NCI-H1436 treated with DMSO at 0.1 percent for 48 hours (cell line): ENCODE measurements around the gene ARSI.

Experiments
- DNase-seq: peaks from one replicate; lab custom pipeline; 2025; lab: John Stamatoyannopoulos, UW

ARSI gene

DNA sequence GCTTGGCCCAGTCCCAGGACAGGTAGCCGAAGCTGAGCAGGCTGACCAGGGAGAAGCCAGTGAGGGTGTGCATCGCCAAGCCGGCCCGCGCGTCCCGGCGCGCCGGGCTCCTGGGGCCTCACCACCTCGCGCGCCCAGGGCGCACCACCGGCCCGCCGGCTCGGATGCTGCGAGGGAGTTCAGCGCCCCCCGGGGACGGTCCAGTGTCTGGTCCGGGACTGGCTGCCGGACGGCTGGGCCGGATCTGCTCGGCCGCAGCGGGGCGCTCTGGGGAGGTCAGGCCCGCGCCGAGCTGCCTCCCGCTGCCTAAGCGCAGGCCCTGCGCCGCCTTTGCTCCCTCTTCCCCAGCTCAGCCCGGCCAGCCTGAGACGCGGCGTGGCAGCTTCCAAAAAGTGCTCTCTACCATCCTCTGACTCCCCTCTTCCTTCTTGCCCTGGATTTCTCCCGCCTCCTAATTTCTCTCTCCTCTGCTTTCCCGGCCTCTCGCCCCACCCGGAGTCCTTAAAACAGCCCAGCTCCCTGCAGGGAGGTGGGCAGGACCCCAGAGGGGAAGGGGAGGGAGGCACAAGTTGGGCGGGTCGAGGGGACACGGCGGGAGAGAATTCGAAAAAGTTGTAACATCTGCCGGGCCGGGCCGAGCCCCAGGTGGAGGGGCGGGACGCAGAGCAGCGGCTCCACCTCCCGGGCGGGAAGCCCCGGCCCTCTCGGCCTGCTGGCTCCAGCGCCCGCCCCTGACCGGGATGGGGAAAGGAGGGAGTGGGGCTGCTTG is at the start of gene ARSI:
Gene ARSI, minus strand, starts transcription at position 605 of the 769 bp plus-strand sequence. Its CDS starts 532 bp downstream, at position 73.
- no peak for DNase-seq

DNA sequence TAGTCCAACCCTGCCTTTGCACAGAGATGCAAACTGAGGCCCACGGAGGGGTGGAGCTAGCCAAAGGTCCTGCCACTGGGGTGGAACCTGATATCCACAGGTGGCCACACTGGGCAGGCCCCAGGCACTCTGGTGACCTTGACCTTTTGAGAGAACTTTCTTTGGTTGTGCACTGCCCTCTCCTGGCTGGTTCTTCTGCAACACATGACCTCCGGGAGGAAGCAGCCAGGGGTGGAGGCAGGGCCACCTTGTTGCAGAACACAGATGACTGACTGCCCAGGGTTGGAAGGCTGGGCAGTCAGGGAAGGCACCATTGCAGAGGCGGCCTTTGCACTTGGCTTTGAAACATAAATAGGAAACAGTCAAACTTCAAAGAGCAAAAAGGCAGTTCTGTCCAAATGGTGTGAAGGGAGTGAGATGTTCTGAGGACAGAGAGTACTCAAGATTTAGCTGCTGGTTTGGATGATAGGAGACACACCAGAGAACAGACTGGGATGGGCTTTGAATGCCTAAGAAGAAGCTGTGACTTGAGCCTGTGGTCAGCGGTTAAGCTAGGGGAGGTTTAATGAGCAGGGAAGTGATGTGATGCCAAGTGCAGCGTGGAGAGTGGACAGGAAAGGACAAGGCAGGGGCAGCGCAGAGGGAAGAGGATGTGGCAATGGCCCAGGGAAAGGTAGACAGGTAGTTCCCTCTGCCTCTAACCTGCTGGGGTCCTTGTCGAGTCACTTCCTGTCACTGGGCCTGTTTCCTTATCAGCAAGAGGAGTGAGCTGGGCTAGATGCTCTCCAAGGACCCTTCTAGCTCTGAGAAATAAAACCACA is 48.0 kb upstream of the ARSI start:
- DNase-seq, result no peak

DNA sequence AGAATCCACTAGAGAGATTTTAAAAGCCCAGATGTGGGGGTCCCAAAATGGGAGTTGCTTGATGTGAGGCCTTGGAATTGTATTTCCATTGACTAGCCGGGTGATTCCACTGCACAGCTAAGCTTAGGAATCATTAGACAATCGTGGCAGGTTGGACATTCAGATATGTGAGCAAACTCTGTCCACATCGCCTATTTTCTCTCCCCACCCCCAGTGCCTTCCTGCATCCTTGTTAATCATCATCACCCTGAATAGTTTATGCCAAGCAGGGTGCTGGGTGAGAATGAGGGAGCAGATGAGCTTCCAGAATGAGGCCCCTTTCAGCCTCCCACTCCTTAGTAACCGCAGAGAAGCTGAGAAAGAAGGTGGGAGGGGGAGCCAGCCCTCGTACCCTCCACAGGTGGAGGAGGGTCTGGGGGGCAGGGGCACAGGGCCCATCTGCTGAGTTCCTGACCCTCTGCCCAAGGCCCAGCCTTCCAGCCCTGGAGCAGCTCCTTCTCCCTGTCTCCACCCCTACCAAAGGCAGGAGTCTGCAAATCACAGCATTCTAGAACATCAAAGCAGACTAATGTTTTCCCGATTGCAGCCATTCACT is 47.1 kb upstream of the ARSI start:
- no peak for DNase-seq

DNA sequence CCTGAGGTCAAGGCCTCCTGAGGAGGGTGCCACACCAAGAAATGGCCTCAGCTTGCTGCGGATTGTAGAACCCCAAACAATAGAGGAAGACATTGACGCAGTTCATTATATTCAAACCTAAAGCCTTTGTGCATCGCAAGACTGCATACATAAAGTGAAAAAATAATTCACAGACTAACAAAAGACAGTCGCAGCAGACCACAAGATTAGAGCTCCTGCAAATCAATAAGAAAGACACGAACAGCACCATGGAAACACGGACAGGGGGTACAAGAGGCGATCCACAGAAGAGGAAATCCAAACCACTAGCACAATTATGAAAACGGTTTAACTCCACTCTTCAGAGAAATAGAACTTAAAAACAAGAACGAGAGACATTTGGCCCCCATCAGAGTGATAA is 44.7 kb upstream of the ARSI start:
- no peak for DNase-seq

DNA sequence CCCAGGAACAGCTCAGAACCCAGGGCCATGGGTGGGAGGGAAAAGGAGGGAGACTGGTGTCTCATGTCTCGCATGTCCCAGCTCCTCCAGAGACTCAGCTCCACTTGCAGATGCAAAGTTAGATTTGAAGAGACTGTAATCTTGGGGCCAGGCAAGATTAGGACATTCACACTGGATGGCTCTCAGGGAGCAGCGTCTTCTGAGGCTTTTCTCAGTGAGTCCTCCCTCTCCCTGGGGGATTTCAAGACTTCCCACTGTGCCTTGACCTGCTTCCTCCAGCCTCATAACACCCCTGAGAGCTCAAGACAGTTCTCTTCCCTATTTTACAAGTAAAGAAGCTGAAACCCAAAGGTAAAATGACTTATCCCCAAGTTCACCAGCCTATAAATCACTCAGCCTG is 44.3 kb upstream of the ARSI start:
- no peak for DNase-seq

DNA sequence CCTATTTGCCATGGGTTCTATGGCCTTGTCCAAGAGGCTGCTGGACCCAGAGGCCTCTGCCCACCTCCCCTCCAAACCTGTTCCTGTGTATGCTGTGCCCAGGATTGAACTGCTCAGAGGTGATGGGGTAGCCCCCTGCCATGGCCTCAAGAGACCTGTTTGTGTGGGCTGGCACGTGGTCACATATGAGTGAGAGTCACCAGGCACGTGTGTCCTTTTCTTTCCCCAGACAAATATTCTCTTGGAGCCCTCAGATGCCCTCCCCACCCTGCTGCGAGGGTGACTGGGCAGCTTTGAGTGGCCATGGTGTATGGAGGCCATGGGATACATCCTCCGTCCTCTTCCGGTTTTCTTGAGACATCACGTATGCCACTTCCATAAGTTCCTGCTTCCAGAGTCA is 43.9 kb upstream of the ARSI start:
- no peak for DNase-seq

DNA sequence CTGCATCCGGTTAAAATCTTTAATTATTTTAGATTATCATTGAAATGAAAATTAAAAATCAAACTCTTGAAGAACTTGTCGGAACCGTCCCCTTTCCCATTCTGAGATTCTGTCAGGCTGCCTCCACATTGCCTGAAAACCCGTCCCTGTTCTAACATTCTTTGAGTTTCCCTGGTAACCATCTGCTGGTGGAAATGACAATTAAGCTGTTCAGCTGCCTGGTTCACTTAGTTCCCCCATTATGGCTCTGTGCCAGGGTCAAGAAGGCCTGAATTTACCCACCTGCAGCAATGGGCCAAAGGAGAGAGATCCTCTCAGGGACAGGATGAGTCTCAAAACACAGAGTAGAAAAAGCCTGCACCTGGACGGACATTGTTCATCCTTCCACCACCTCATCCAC is 43.0 kb upstream of the ARSI start:
- no peak for DNase-seq

DNA sequence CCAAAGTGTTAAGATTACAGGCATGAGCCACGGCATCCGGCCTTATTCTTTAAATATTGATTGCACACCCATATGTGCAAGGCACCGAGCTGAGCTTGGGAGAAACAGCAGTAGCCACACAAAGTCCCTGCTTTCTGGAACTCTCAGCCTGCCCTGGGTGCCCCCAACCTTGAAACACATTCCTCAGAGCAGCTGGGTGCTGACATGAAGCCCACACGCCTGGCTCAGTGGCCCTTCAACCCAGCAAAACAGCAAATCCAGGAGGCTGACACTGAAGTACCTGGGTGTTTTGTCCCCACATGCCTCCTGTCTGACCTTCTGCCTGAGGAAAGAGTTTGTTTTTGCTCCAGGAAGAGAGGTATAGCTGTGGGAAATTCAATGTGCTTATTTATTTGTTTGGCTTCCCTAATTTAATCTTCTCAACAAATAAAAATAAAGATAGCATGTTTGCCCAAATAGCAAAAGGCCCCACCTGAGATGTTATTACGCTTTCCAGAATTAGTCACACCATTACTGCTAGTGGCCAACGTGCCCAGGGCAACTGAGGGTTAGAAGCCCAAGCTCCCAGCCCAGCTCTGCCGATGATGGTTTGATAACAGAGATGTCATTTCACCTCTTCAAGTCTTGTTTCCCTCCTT is 41.4 kb upstream of the ARSI start:
- DNase-seq, result no peak

DNA sequence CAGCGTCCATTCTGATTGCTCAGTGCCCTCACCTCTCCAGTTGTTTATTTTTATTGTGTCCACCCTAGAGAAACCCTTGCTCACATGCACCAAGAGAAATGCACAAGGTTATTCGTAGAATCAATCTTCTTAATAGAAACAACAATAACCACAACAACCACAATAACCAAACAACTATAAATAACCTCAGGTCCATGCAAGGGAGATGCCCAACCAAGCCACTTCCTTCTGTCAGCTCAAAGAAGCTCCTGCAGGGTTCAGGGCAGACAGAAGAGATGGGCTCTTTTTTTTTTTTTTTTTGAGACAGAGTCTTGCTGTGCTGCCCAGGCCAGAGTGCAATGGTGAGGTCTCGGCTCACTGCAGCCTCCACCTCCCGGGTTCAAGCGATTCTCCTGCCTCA is 39.9 kb upstream of the ARSI start:
- no peak for DNase-seq

DNA sequence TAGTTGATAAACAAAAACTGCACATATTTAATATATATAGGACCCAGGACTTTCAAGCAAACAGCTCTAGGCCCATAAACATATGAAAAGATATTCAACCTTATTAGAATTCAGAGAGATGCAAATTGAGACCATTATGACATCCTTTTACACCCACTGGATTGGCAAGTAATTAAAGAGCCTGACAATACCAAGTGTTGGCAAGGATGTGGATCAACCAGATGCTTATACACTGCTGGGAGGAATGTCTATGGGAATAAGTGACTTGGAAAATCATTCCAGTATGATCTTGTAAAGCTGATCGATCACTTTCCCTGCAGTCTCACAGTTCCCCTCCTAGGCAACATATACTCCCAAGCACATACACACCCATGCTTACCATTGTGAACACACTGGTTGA is 39.3 kb upstream of the ARSI start:
- DNase-seq, result no peak

DNA sequence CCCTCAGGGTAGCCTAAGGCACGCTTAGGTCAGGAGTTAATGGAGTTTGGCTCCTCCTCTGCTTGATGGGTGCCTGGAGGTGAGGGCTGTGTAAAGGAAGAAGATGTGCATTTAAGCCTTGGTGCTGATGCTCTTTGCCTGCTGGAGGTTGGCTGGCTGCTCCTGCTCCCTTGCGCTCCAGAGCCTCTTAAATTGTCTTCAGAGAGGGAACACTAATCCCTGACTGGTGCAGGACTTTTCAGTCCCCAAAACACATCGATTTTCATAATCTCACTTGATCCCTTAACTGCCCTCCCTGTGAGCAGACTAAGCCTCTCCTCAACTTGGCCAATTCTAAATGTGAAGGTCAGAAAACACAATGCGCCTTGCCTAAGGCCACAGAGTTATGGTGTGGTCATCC is 38.6 kb upstream of the ARSI start:
- DNase-seq, result no peak

DNA sequence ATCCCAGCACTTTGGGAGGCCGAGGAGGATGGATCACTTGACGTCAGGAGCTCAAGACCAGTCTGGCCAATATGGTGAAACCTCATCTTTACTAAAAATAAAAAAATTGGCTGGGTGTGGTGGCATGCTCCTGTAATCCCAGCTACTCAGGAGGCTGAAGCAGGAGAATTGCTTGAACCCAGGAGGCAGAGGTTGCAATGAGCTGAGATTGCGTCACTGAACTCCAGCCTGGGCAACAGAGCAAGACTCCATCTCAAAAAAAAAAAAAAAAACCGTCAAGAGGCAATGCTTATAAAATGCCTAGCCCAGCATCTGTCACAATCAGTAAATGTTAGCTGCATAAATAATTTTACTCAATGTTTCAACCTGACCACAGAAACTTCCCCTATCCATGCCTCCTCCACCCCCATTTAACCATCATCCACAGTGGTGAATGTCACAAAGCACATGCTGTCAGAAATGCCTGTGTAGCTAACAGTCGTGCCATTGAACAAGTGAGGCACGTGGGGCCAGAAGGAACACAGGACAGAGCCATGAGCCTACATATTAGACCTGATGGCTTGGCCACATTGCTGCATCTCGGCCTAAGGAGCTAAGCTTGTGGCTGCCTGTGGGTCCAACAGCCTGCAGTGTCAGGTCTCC is 38.0 kb upstream of the ARSI start:
- no peak for DNase-seq

DNA sequence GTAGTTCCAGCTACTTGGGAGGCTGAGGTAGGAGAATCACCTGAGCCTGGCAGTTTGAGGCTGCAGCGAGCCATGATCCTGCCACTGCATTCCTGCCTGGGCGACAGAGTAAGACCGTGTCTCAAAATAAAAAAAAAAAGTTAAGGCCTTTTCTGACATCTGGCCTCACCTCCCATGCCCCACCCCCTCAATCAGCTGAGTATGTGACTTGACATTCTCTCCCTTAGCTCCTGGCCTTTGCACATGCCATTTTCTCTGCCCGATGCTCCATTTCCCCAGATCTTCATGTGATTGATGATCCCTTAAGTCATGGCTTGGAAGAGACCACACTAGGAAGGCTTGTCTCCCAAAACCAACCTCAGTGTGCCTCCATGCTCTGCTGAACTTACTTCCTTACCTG is 37.1 kb upstream of the ARSI start:
- DNase-seq, result no peak

DNA sequence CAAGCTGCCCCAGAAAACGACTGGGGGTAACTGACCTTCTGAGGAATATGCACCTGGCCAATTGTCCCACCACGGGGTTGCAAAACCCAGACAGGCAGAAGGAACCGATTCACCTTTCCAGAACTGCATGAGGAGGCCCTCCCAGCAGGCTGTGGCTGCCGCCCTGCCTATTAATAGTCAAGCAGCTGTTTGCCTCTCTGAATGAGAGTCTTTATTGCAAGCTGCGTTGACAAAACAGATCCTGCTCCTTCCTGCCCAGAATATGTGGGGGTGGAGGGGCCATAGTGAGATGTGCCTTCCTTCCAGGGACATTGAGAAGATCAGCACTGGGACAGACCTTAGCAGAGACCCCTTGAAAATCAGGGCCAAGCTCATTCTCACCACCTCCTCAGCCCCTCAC is 36.5 kb upstream of the ARSI start:
- DNase-seq, result no peak

DNA sequence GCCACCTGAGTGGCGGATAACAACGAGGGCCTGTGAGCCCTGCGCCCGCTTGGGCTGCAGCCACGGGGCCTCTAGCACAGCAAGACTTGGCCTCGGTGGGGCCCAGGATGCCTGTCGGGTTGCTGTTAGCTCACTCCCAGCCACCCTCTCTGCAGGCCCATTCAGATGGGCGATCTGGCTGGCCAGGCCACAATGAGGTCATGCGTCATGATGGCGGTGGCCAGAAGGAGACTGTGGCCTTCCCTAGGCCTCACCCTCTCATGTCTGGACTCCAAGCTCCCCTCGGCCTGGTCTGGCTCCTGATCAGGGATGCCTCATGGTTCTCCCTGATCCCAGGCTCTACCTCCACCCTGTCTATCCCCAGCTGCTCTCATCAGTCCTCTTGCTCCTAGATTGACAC is 35.8 kb upstream of the ARSI start:
- DNase-seq, result no peak

DNA sequence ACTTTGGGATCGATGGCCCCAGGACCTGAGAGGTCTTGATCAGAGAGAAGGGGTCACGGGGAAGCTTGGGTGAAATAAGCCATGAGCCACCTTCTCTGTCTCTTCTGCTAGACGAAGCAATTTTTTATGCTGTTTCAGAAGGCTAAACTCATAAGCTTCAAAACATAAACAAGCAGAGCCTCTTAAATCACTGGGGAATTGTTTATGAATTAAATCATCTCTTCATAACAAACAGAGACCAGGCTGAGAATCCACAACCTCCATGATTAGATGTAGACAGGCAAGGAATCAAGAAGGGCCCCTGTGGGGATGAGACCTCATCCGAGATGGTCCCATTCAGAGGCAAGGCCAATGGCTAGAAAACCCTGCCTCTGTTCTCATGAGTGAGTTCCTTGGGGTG is 33.1 kb upstream of the ARSI start:
- no peak for DNase-seq

DNA sequence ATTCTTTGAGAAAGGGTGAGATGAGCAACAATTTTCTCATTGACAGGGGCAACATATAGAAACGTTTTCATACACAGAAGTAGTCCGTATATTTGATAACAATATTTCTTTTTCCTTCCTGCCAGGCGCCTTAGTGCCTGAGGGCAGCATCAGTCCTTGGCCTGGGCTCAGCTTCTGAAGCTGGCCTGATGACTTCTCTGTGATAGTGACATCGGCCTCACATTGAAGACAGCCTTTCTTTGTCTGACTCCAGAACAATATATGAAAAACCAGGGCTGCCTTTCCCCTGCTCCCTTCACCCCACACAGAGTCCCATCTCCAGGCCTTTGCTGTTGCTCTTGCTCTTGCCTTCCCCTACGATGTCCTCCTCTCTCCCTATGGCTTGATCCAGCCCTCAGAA is 30.7 kb upstream of the ARSI start:
- no peak for DNase-seq

DNA sequence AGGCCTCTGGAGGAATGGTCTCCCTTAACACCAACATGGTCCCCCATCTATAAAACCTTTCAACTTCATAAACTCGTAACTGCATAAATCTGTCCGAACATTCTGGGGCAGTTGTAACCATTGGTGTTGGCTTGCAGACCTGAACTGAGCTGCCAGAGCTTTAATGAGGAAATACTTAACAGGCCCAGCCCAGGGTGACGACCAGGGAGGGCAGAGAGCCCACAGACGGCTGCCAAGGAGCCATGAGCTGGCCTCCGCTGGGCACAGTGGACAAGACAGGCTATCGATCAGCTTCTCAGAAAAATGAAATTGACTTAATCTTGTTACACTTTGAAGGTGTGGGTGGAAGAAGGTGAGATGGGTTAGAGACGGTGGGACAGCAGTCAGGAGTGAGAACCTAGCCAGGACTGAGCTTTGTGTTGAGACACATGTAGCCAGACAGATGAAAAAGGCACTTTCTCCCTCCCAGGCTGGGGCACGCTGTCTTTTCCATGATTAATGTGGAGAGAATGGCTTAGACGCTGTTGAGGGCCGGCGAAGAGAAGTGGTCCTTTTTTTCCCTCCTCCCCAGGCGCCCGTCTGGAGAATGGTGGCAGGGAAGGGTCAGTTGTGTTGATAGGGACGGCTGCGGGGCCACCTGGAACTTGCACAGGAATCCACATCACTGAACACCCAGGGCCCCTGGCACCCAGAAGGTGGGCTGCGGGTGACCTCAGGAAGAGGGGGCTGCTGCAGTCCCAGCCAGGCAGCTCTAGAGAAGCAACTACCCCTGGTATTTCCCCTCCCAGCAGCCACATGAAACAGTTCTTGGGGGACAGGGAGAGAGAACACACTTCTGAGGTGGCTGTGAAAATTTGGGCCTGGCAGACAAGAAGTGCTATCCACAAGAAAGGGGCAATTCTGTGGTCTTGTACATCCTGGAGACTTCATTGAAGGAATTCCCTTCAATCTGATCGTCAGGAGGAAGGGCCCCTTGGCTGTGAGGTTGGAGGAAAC is 27.5 kb upstream of the ARSI start:
- no peak for DNase-seq

DNA sequence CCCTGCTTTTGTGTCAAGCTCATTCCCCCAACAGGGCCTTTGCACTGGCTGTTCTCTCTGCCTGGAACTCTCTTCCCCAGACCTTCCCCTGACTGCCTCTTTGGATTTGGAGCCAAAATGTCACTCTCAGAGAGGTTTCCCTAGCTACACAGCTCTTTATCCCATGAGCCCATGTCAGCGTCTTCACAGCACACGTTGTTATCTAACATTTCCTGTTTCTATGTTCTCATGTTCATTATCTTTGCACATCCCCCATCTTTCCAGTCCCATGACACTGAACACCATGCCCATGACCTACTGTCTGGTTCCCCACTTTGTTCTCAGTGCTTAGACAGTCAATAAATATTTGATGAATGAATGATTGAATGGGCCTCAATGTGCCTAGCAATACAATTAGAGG is 26.3 kb upstream of the ARSI start:
- DNase-seq, result no peak

DNA sequence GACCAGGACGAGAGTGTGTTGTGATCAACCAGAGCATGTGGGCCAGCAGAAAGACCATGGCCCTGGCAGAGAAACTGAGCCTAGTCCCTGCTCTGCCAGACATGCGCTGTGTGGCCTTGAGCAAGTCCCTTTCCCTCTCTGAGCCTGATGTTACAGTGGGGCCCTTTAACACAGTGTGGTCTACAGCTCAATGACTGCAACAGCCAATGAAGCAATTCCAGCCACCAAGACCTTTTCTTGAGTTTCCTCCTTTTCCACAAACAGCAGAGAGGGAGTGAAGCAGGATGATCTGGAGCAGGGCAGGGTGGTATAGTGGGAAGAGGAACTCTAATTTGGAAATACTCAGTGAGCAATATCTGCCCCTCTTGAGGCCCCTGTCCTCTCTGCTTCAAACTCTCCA is 25.8 kb upstream of the ARSI start:
- no peak for DNase-seq

DNA sequence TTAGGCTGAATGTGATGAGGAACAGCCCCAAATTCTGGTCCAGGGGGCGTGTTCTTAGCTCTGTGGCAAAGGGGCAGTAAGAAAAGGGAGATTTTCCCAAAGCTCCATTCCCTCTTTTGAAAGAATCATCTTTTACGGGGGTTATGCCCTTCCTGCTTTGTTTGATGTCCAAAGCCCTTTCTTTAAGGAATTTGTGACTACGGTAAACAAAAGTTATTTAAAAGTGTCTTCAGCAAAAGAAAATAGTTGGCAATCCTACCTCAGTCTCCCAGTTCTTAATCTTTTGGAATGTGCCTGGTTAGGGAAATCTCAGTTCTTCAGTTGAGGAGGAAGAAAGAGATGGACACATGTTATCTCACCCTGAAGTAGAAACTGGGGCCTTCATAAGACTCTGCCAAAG is 24.4 kb upstream of the ARSI start:
- no peak for DNase-seq
